Activated CD8-positive, alpha-beta memory T cell treated with anti-CD3 and anti-CD28 coated beads, Interleukin-2, amount 10 ng/mL, durations not matched to agents 7 days and 5 days (primary cell): ENCODE data around the gene FBXO22. TPM values are rescaled to one million over a fixed set of nuclear protein-coding genes. Genes with fewer than 3 reads are reported as not detected.
"Not testable (repeated sequence)": the region's sequence is repeated elsewhere in the genome, so short reads cannot be mapped to it uniquely, and the experiment has no call there.

Experiments used
- ATAC-seq: fragments of 150-1000 bp; cut with Tn5 transposase; one replicate; pipeline ENCODE4 v1.10.0; 2021; ENCODE audit warnings: moderate library complexity
- CTCF ChIA-PET: fragments of 350-600 bp; sonication (Branson Sonifier 250); formaldehyde crosslinking; loops from one replicate; lab custom pipeline; 2021; ENCODE audit warnings: antibody characterized with exemption; lab: Charles Lee
- DNase-seq: peaks from one replicate; pipeline ENCODE4 v3.0.0-alpha.2; 2020
- H3K27ac Mint-ChIP-seq: one replicate; pipeline ENCODE4 v1.8.0; 2021; ENCODE audit warnings: mild to moderate bottlenecking, mixed read lengths
- H3K27me3 Mint-ChIP-seq: one replicate; pipeline ENCODE4 v1.8.0; 2021; ENCODE audit warnings: mixed read lengths
- H3K36me3 Mint-ChIP-seq: one replicate; pipeline ENCODE4 v1.8.0; 2021; ENCODE audit warnings: mild to moderate bottlenecking, mixed read lengths
- H3K4me1 Mint-ChIP-seq: one replicate; pipeline ENCODE4 v1.8.0; 2021; ENCODE audit warnings: mixed read lengths
- H3K4me3 Mint-ChIP-seq: one replicate; pipeline ENCODE4 v1.8.0; 2021; ENCODE audit warnings: mild to moderate bottlenecking, moderate library complexity, mixed read lengths
- H3K9me3 Mint-ChIP-seq: one replicate; pipeline ENCODE4 v1.8.0; 2022; ENCODE audit warnings: low read depth, mixed read lengths
- total RNA-seq, 2 experiments: library from RNA; stranded (reverse); gene quantifications; one replicate each; pipeline ENCODE4 v1.2.3, GENCODE V29; 2021

FBXO22 gene
- total RNA-seq, 2 experiments from 2014 or later = 43.2 to 46.8 TPM

- peaks cover 79% of the 10 kb centered on the region for H3K27me3 Mint-ChIP-seq
- ATAC-seq (no peak), DNase-seq (no peak)
- H3K9me3 Mint-ChIP-seq = no peaks in the 10 kb centered on the region
- peaks cover 10% of the 10 kb centered on the region for H3K4me1 Mint-ChIP-seq
- no peaks in the 10 kb centered on the region for H3K36me3 Mint-ChIP-seq
- no peak overlapping the region for H3K4me3 Mint-ChIP-seq
- CTCF ChIA-PET = interaction anchor here (1.0 kb wide), 1 partner anchor 166 kb away, joined by 3 read pairs; no protein-coding TSS in a partner anchor
- no peak overlapping the region for H3K27ac Mint-ChIP-seq
These were observed 48.8 kb downstream of the FBXO22 start for GRCh38 chr15:75952525-75952924.

GRCh38 chr15:75955720-75956119, 52.0 kb downstream of the FBXO22 start:
- no peak for DNase-seq
- CTCF ChIA-PET = no interaction called here
- no peaks in the 10 kb centered on the region for H3K9me3 Mint-ChIP-seq
- H3K4me3 Mint-ChIP-seq = no peak overlapping the region
- peaks cover 10% of the 10 kb centered on the region for H3K4me1 Mint-ChIP-seq
- ATAC-seq = no peak
- peaks cover 67% of the 10 kb centered on the region for H3K27me3 Mint-ChIP-seq
- no peaks in the 10 kb centered on the region for H3K36me3 Mint-ChIP-seq
- no peak overlapping the region for H3K27ac Mint-ChIP-seq

GRCh38 chr15:75961331-75961730, 57.7 kb downstream of the FBXO22 start:
- ATAC-seq (no peak), DNase-seq (no peak)
- Mint-ChIP-seq H3K36me3 (no peaks in the 10 kb centered on the region), H3K4me1 (no peaks in the 10 kb centered on the region), H3K27ac (no peak overlapping the region), H3K9me3 (no peaks in the 10 kb centered on the region), H3K4me3 (no peak overlapping the region), H3K27me3 (peaks cover 31% of the 10 kb centered on the region)
- CTCF ChIA-PET = no interaction called here

GRCh38 chr15:75966073-75966472, 62.4 kb downstream of the FBXO22 start:
- no peak overlapping the region for H3K27ac Mint-ChIP-seq
- no peaks in the 10 kb centered on the region for H3K9me3 Mint-ChIP-seq
- H3K4me1 Mint-ChIP-seq = no peaks in the 10 kb centered on the region
- ATAC-seq (no peak), DNase-seq (no peak)
- CTCF ChIA-PET = no interaction called here
- H3K4me3 Mint-ChIP-seq = no peak overlapping the region
- H3K27me3 Mint-ChIP-seq = peaks cover 7% of the 10 kb centered on the region
- no peaks in the 10 kb centered on the region for H3K36me3 Mint-ChIP-seq

GRCh38 chr15:75976766-75977165, 73.1 kb downstream of the FBXO22 start:
- H3K36me3 Mint-ChIP-seq, CTCF ChIA-PET, DNase-seq, H3K27ac Mint-ChIP-seq, H3K9me3 Mint-ChIP-seq, H3K4me1 Mint-ChIP-seq, ATAC-seq, H3K4me3 Mint-ChIP-seq: not testable (repeated sequence)
- H3K27me3 Mint-ChIP-seq = peaks cover 63% of the 10 kb centered on the region

GRCh38 chr15:75981149-75981815, 77.6 kb downstream of the FBXO22 start:
- DNase-seq (no peak), ATAC-seq (no peak)
- no peaks in the 10 kb centered on the region for H3K4me1 Mint-ChIP-seq
- H3K9me3 Mint-ChIP-seq = no peaks in the 10 kb centered on the region
- peaks cover 42% of the 10 kb centered on the region for H3K27me3 Mint-ChIP-seq
- no peak overlapping the region for H3K27ac Mint-ChIP-seq
- CTCF ChIA-PET = no interaction called here
- H3K4me3 Mint-ChIP-seq = no peak overlapping the region
- no peaks in the 10 kb centered on the region for H3K36me3 Mint-ChIP-seq

GRCh38 chr15:75982468-75982867, 78.8 kb downstream of the FBXO22 start:
- no peaks in the 10 kb centered on the region for H3K9me3 Mint-ChIP-seq
- DNase-seq = no peak
- no peaks in the 10 kb centered on the region for H3K36me3 Mint-ChIP-seq
- no peak overlapping the region for H3K4me3 Mint-ChIP-seq
- ATAC-seq = no peak
- no peak overlapping the region for H3K27ac Mint-ChIP-seq
- CTCF ChIA-PET = interaction anchor here (0.6 kb wide), 1 partner anchor 10 kb away, joined by 3 read pairs; no protein-coding TSS in a partner anchor
- H3K4me1 Mint-ChIP-seq = no peaks in the 10 kb centered on the region
- peaks cover 42% of the 10 kb centered on the region for H3K27me3 Mint-ChIP-seq

GRCh38 chr15:75984706-75985105, 81.0 kb downstream of the FBXO22 start:
- H3K4me1 Mint-ChIP-seq, H3K4me3 Mint-ChIP-seq, H3K27ac Mint-ChIP-seq, H3K9me3 Mint-ChIP-seq, H3K36me3 Mint-ChIP-seq, CTCF ChIA-PET, ATAC-seq, DNase-seq: not testable (repeated sequence)
- H3K27me3 Mint-ChIP-seq = peaks cover 30% of the 10 kb centered on the region

- CTCF ChIA-PET = no interaction called here
- ATAC-seq (no peak), DNase-seq (no peak)
- Mint-ChIP-seq H3K27ac (no peak overlapping the region), H3K9me3 (no peaks in the 10 kb centered on the region), H3K27me3 (peaks cover 24% of the 10 kb centered on the region), H3K4me1 (no peaks in the 10 kb centered on the region), H3K36me3 (no peaks in the 10 kb centered on the region), H3K4me3 (no peak overlapping the region)
These were observed 82.3 kb downstream of the FBXO22 start for GRCh38 chr15:75985971-75986370.

GRCh38 chr15:75989045-75989444, 85.4 kb downstream of the FBXO22 start:
- DNase-seq (no peak), ATAC-seq (no peak)
- CTCF ChIA-PET = interaction anchor here (0.7 kb wide), 1 partner anchor 535 kb away, joined by 3 read pairs; no protein-coding TSS in a partner anchor
- no peak overlapping the region for H3K4me3 Mint-ChIP-seq
- H3K4me1 Mint-ChIP-seq = no peaks in the 10 kb centered on the region
- H3K36me3 Mint-ChIP-seq = no peaks in the 10 kb centered on the region
- peaks cover 13% of the 10 kb centered on the region for H3K27me3 Mint-ChIP-seq
- no peaks in the 10 kb centered on the region for H3K9me3 Mint-ChIP-seq
- no peak overlapping the region for H3K27ac Mint-ChIP-seq

- CTCF ChIA-PET = no interaction called here
- no peaks in the 10 kb centered on the region for H3K9me3 Mint-ChIP-seq
- no peak overlapping the region for H3K4me3 Mint-ChIP-seq
- peaks cover 18% of the 10 kb centered on the region for H3K27me3 Mint-ChIP-seq
- H3K4me1 Mint-ChIP-seq = no peaks in the 10 kb centered on the region
- H3K36me3 Mint-ChIP-seq = no peaks in the 10 kb centered on the region
- DNase-seq (no peak), ATAC-seq (no peak)
- H3K27ac Mint-ChIP-seq = no peak overlapping the region
These were observed 86.2 kb downstream of the FBXO22 start for GRCh38 chr15:75989875-75990274.

Other genes starting within 250 kb of the FBXO22 start
- gene CSPG4, start 191.0 kb upstream of the FBXO22 start, total RNA-seq = under 1 TPM in 1 of 2 experiments, not detected in 1; 0.07 TPM
- 10 to 100 TPM; 25.5 to 36.3 TPM for gene UBE2Q2, start 60.4 kb upstream of the FBXO22 start, total RNA-seq
- not detected for gene NRG4, start 108.5 kb downstream of the FBXO22 start, total RNA-seq
- gene TMEM266, start 156.1 kb downstream of the FBXO22 start, total RNA-seq = not detected